ENCODE measurements around the gene NCKAP5.
"Not testable (repeated sequence)": the region's sequence is repeated elsewhere in the genome, so short reads cannot be mapped to it uniquely, and the experiment has no call there.

NCKAP5 gene

GRCh38 chr2:132729522-132729921 is 838.7 kb downstream of the NCKAP5 start:
- DNase-seq: no peak

DNA sequence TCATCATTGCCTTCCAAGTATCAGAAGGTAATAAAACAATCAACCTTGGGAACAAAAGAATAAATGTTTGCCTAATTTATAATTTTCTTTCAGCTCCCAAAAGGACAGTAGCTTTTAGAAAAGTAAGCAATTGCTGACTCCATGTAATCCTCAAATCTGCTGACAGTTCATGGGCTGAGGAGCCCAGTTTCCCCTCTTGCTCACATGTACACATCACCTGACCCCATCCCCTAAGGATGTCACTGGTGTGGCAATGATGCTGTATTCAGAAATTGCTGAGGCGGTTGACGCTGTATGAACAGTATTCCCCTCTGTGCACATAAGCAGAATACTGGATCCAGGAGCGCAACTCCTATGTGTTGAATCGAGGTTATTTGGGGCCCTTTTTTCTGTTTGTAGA is 842.1 kb downstream of the NCKAP5 start:
- no peak for DNase-seq

- DNase-seq: no peak
These were observed 842.5 kb downstream of the NCKAP5 start for GRCh38 chr2:132725748-132726147.

GRCh38 chr2:132725148-132725547 is 843.1 kb downstream of the NCKAP5 start:
- DNase-seq: no peak

DNA sequence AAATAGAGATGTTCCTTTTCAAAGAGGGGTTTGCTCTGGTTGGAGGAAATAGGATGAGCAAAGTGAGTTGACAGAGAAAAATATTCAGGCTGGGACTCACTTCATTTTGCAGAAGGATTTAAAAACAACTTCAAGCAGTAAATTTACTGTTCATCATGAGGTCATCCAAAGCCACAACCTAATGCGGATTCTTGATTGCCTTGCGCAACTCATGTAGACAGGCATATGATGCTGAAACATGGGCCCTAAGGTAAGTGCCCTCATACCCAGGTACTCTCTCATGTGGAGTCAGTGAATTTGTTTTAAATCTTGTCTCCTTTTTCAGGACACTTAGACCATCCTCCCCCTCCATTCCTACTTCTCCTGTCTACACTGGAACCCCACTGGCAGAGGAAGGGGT is 846.3 kb downstream of the NCKAP5 start:
- DNase-seq: no peak

GRCh38 chr2:132720393-132720792 is 847.9 kb downstream of the NCKAP5 start:
- no peak for DNase-seq

DNA sequence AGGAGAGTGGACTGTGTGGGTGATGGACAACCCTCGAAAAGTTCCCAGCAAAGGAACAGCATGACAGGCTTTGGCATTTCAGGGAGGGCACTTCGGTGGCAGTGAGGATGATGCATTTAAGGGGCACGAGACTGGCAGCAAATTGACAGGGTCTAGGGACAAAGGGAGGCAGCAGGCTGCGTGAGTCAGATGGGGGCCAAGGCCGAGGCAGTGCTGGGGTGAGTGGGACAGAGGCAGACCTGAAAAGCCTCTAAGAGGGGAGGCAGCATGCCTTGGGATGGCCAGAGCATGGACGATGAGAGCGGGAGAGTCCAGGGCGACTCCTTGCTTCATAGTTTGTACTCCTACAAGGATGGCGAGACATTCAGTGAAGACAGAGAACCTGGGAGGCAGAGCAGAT is 848.8 kb downstream of the NCKAP5 start:
- no peak for DNase-seq

DNA sequence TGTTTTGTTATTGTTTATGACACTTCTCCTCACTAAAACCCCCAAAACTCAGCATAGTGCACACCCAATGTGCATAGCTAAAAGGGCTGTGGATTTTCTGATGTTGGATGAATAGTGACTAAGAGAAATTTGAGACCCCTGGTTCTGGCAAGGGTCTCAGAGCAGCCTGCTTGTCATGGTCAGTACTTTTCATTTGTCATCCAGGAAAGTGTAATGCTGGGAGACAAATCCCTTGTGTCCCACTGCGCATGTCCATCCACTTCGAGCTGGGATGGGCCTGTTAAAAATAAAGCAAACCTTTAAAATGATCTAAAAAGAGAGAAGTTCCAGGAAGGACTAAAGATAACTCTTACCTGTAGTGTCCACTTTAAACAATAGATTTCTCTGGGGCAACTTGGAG is 851.3 kb downstream of the NCKAP5 start:
- DNase-seq: no peak

DNA sequence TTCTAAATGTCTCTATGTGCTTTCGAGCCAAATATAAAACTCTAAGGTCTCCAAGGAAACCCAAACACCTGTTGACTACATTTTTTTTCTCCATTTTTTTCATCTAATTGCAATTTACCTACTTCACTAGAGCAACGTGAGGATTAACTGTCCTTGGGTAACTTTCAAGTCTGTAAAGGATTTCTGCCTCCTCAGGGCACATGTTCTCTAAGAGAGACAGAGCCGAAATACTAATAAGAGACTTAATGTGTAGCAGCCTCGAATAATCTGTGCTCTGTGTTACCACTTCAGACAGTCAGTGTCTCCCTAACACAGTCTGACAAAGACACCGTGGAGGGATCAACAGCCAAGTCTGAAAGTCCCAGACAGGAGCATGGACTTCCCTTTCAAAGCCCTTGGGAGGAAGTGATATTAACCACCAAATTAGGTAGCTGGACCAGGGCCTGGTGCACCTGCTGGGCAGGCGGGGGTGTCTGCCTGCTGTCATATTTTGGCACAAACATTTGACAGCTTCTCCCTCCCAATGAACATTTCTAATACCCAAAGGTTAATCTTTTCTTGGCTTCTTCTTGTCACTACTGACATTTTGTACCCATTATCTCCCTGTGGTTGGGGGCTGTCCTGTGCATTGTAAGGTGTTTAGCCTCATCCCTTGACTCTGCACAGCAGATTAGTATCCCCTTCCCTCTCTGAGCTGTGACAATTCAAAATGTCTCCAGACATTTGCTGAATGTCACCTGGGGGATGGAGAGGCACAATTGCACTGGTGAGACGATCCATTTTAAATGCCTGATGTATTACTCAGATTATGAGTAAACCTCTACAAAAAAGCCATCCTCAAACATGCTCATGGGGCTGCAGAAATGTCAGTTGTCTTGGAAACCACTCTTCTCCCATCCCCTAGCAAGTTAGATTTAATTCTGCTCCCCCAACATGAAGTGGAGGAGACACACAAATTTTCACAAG is 852.6 kb downstream of the NCKAP5 start:
- DNase-seq: no peak

DNA sequence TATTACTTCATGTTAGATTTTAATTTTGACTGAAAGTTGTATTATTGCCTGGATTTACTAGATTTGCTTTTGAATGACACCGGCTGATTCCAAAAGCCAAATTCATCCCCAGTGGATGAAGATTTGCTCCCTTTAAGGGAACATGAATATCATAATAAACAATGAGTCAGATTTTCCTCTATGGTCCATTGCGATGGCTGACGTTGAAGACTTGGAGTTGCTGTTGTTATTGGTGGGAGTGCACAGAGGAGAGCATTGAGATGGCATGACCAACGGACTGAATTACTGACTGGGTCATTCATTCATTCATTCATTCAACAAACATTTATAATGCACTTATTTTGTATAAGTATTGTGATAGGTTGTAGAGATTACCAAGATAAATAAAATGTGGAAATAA is 864.9 kb downstream of the NCKAP5 start:
- DNase-seq: no peak

GRCh38 chr2:132701810-132702209 is 866.5 kb downstream of the NCKAP5 start:
- no peak for DNase-seq

DNA sequence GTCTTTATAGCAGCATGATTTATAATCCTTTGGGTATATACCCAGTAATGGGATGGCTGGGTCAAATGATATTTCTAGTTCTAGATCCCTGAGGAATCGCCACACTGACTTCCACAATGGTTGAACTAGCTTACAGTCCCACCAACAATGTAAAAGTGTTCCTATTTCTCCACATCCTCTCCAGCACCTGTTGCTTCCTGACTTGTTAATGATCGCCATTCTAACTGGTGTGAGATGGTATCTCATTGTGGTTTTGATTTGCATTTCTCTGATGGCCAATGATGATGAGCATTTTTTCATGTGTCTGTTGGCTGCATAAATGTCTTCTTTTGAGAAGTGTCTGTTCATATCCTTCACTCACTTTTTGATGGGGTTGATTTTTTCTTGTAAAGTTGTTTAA is 868.5 kb downstream of the NCKAP5 start:
- DNase-seq: not testable (repeated sequence)

DNA sequence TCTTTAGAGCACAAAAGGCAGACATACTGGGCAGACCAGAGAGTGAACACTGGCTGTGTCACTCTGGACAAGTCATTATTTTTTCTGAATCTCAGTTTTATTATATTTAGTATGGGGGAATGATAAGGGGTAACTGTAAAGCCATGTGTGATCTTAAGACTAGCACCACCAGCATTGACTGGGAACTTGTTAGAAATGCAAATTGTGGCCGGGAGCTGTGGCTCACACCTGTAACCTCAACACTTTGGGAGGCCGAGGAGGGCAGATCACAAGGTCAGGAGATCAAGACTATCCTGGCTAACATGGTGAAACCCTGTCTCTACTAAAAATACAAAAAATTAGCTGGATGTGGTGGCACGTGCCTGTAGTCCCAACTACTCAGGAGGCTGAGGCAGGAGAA is 869.9 kb downstream of the NCKAP5 start:
- DNase-seq: not testable (repeated sequence)

GRCh38 chr2:132697556-132698205 is 870.6 kb downstream of the NCKAP5 start:
- no peak for DNase-seq

- no peak for DNase-seq
These were observed 875.4 kb downstream of the NCKAP5 start for GRCh38 chr2:132692816-132693215.

- no peak for DNase-seq
These were observed 876.7 kb downstream of the NCKAP5 start for GRCh38 chr2:132691556-132691955.

DNA sequence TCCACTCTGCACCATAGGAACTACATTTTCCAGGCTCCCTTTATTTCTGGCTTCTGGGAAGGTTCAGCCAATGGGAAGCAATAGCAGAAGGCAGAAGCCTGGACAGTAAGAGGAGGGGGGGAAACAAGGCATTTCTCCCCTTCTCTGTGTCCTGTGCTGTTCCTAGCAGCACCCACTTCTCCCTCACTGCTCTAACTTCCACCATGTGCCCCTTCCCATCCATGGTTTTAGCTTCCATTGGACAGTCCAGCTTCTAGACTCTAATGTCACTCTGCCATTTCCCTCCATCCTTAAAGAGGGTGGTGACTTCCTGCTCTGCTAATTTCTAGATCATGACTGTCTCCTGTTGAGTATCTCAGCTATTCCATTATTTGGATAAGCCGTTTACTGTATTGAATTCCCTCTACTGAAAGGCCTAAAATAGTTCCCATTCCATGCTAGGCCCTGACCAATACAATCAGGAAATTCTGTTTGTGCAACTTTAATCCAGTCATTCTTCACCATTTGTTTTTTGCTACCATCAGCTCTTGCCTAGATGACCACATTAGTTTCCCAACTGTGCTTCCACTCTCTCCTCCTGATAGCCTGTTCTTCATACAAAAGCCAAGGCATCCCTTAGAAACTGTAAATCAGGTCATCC is 877.5 kb downstream of the NCKAP5 start:
- no peak for DNase-seq

DNA sequence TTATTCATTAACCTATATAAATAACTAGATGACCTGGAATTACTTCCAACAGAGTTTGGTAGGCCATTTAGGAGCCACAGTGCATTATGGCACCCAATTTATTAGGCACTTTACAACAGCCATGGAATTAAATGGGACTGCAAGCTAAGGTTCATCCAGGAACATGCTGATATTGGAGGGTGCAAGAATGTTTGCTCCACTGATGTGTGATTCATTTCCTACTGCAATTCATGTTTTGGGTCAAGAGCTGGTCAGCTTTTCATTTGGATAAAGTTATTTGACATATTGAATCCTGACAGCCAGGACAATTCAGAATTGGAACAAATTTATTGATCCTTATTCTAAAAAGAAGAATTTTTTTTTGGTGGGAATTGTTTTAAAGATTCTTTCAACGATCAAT is 886.5 kb downstream of the NCKAP5 start:
- DNase-seq: no peak

- no peak for DNase-seq
These were observed 887.7 kb downstream of the NCKAP5 start for GRCh38 chr2:132680544-132680943.

DNA sequence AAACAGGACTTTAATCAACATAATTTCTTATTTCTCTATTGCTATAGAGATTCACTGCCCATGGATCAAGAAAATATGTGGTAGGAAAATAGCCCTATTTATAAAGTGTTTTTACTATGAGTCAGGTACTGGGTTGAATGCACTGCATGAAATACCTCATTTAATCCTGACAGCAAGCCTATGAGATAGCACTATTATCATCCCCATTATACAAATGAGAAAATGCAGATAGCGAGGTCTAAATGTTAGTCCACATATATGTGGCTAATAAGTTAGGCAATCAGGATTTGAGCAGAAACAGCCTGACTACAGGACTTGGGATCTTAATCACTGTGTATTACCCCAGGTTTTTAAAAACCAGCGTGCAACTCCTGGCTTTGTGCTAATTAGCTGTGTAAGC is 889.8 kb downstream of the NCKAP5 start:
- DNase-seq: no peak

DNA sequence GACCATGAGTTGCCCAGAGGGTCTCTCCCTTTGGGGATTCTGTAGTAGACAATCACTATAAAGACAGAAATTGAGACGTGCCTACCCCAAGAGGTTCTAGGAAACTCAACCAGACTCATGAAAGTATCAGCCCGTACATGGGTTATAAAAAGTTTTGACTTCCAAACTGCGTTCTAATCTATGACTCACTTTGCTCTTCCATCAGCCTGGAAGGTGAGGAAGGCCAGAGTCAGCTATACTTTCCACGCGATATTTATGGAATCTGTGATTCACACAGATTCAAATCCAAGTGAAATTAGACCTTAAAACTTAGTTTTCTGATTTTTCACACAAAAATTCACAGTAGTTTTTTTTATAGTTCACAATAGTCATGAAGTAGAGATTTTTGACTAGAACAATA is 890.6 kb downstream of the NCKAP5 start:
- DNase-seq: no peak

DNA sequence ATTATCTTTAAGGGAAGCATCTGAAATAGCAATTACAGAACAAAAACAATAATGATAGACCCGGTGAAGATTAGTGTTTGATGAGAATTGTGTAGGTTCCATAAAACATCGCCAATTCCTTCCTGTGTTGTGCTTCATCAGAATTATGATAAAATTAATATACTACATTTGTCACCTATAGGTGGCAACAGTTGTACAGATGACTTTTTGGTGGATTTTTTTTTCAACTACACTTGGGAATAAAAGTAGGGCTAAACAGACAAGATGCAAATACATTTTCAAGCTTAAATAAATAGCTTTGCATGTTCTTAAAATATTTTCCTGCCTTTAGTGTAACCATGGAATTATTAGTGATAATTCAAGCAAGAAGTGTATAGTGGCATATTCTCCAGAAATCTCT is 891.3 kb downstream of the NCKAP5 start:
- no peak for DNase-seq

DNA sequence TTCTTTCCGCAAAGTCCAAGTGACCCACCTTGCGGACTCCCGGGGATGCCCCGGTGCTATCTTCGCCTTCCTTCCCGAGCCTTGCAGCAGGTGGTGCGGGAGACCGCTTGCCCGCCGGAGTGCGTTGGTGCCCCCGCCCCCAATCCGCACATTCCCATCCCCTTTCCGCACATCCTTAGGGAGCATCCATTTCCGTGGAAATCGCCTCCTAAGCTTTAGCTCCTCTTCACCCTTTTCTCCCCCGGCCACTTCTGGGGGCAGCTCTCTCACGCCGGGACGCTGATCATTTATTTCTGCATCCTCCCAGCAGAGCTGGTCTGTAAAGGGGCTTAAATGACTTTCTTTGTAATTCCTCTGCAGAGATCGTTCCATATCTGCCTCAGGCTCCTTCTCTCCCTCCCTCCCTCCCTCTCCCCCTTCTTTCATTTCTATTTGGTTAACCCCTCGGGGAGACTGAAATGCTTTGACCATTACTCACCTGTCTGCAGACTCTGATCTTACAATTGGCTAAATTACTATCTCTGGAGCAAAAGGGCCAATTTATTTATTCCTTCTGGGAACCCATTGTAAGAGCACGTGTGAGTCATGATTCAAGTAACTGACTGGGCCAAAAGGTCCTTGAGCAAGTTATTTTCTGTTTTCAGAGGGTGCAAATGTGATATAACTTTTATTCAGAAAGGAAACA is 897.0 kb downstream of the NCKAP5 start:
- DNase-seq: no peak
